ENCODE results near the gene GPR158. TPM values are rescaled to one million over a fixed set of nuclear protein-coding genes. Genes with fewer than 3 reads are reported as not detected.
A peak's percentile ranks its signal among the peaks of the same experiment; 100 is the strongest.

Gene GPR158
- total and polyA plus RNA-seq, 9 of the 15 experiments (the other 6 are each of a cell fraction or from before 2014, with no cell fraction given): 4.0 to 7.6 (median 5.0) TPM

GRCh38 chr10:25555865-25556264, 381.1 kb downstream of the GPR158 start:
- Histone ChIP-seq H4K20me1 (replicated peaks; ENCODE audit: control insufficient read depth, insufficient read depth, low read length) (no peaks in the 10 kb centered on the region), H3K4me3 (no peak overlapping the region), H3K36me3 (ENCODE audit: control insufficient read depth, insufficient read depth, low read length) (no peaks in the 10 kb centered on the region), H2AFZ (ENCODE audit: low read depth, low read length) (peak overlapping the region; percentile 67), H3K9me1 (ENCODE audit: control insufficient read depth, insufficient read depth, low read length) (no peaks in the 10 kb centered on the region), H3K79me2 (ENCODE audit: control insufficient read depth, insufficient read depth, low read length) (no peaks in the 10 kb centered on the region), H3K27me3 (ENCODE audit: control insufficient read depth in 2 of 2, insufficient read depth in 2 of 2, low read length in 2 of 2) (no peaks in the 10 kb centered on the region), H3K27ac (ENCODE audit: extremely low read depth, low read depth, low read length) (no peak overlapping the region; the same call in 2 of the 3 replicates), H3K4me1 (replicated peaks in 1 of 2; ENCODE audit: control insufficient read depth in 2 of 2, insufficient read depth in 2 of 2, low read length in 2 of 2) (peaks cover 0 to 7% of the 10 kb centered on the region in 2 experiments; a peak in 1 of 5 replicates), H3K4me2 (ENCODE audit: insufficient read depth, low read length) (no peak overlapping the region), H3K9ac (ENCODE audit: insufficient read depth in 1 of 2, low read depth in 2 of 2, low read length in 2 of 2) (no peak overlapping the region), H3K9me3 (replicated peaks; ENCODE audit: control insufficient read depth, insufficient read depth, low read depth, low read length) (no peaks in the 10 kb centered on the region)
- no peak for TF ChIP-seq ESRRA (IDR thresholded peaks at IDR 0.05; ENCODE audit: borderline replicate concordance, low read depth)
- no peak for TF ChIP-seq EWSR1 (IDR thresholded peaks at IDR 0.05; ENCODE audit: borderline replicate concordance, low read depth, partially characterized antibody)
- peak in 1 of 3 experiments; percentile 74 for TF ChIP-seq YY1 (IDR thresholded peaks at IDR 0.05; ENCODE audit: borderline replicate concordance in 1 of 3, control insufficient read depth in 1 of 3, extremely low read depth in 1 of 3, insufficient read depth in 3 of 3, insufficient read length in 1 of 3, insufficient replicate concordance in 2 of 3, low read depth in 1 of 3, low read length in 2 of 3)
- TF ChIP-seq ZSCAN29 (IDR thresholded peaks at IDR 0.05): no peak
- no peak for TF ChIP-seq ZNF197 (CRISPR knock-in tag; IDR thresholded peaks at IDR 0.05; ENCODE audit: low read depth)
- peak; percentile 5 to 44; a peak in 2 of 4 replicates for TF ChIP-seq RAD21 (CRISPR knock-in tag; conservative IDR thresholded peaks at IDR 0.05 in 1 of 2, IDR thresholded peaks at IDR 0.05 in 1 of 2)
- TF ChIP-seq C11orf30 (IDR thresholded peaks at IDR 0.05; ENCODE audit: low read depth): no peak
- TF ChIP-seq RNF219 (CRISPR knock-in tag; IDR thresholded peaks at IDR 0.05): no peak
- no peak for TF ChIP-seq ZFPM2 (CRISPR knock-in tag; IDR thresholded peaks at IDR 0.05)
- no peak for TF ChIP-seq ZNF324 (CRISPR knock-in tag; IDR thresholded peaks at IDR 0.05)
- no peak for TF ChIP-seq NR2C2 (CRISPR knock-in tag; IDR thresholded peaks at IDR 0.05)
- TF ChIP-seq NR2C2 (tag; IDR thresholded peaks at IDR 0.05): 0 out of 2 replicates have a peak, but pooled peaks have one; percentile 27
- peak; percentile 28 to 58 (median 44); a peak in 4 of 6 replicates for TF ChIP-seq CTCF (IDR thresholded peaks at IDR 0.05 in 2 of 3, conservative IDR thresholded peaks at IDR 0.05 in 1 of 3; ENCODE audit: insufficient read depth in 2 of 3, low read depth in 1 of 3, low read length in 3 of 3)
- peak in 1 of 4 experiments; percentile 30 for DNase-seq (ENCODE audit: extremely low read depth in 1 of 4, low spot score in 3 of 4)
- ATAC-seq: peak; percentile 84
- WGBS (ENCODE audit: insufficient coverage, low coverage, missing lambda C conversion rate): 55% methylated on average over 5 of the region's 5 CpGs
- in situ Hi-C loops (cut with MboI): no loop called here
- intact Hi-C loops (cut with micrococcal nuclease): no loop called here
- ChIA-PET POLR2A (interaction anchor here (0.6 to 1.5 kb wide), 3 partner anchors 8 to 12 kb away, joined by 3 to 4 read pairs (median 3); no protein-coding TSS in a partner anchor), CTCF (ENCODE audit: low intra/inter-chr PET ratio) (no interaction called here)
- no TSS peak for BruUV-seq (replicated peaks)
- no peak for FAIRE-seq
